ENCODE data around the gene HIP1.
"Not testable (repeated sequence)": the region's sequence is repeated elsewhere in the genome, so short reads cannot be mapped to it uniquely, and the experiment has no call there.

The HIP1 gene

GRCh38 chr7:75762350-75762917, 23.7 kb upstream of the HIP1 start:
- TF ChIP-seq, protein P1, sequence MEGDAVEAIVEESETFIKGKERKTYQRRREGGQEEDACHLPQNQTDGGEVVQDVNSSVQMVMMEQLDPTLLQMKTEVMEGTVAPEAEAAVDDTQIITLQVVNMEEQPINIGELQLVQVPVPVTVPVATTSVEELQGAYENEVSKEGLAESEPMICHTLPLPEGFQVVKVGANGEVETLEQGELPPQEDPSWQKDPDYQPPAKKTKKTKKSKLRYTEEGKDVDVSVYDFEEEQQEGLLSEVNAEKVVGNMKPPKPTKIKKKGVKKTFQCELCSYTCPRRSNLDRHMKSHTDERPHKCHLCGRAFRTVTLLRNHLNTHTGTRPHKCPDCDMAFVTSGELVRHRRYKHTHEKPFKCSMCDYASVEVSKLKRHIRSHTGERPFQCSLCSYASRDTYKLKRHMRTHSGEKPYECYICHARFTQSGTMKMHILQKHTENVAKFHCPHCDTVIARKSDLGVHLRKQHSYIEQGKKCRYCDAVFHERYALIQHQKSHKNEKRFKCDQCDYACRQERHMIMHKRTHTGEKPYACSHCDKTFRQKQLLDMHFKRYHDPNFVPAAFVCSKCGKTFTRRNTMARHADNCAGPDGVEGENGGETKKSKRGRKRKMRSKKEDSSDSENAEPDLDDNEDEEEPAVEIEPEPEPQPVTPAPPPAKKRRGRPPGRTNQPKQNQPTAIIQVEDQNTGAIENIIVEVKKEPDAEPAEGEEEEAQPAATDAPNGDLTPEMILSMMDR (IDR thresholded peaks at IDR 0.05; ENCODE audit: low read depth, low read length), result peak; percentile 56
- H3K4me3 ChIP-seq (ENCODE audit: low read depth, low read length), result no peak overlapping the region

DNA sequence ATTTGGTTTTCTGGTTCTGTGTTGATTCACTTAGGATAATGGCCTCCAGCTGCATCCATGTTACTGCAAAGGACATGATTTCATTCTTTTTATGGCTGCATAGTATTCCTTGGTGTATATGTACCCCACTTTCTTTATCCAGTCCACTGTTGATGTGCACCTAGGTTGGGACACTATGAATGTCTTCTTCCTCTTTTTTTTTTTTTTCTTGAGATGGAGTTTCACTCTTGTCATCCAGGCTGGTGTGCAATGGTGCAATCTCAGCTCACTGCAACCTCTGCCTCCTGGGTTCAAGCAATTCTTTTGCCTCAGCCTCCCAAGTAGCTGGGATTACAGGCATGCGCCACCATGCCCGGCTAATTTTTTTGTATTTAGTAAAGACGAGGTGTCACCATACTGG, 23.1 kb upstream of the HIP1 start:
- H3K4me3 ChIP-seq (ENCODE audit: low read depth, low read length), result not testable (repeated sequence)

GRCh38 chr7:75758491-75758890, 19.8 kb upstream of the HIP1 start:
- TF ChIP-seq, protein P1 (IDR thresholded peaks at IDR 0.05; ENCODE audit: low read depth, low read length), result no peak
- no peak overlapping the region for H3K4me3 ChIP-seq (ENCODE audit: low read depth, low read length)

- H3K4me3 ChIP-seq (ENCODE audit: low read depth, low read length), result no peak overlapping the region
- TF ChIP-seq, protein P1 (IDR thresholded peaks at IDR 0.05; ENCODE audit: low read depth, low read length), result no peak
These were observed 19.1 kb upstream of the HIP1 start for GRCh38 chr7:75757860-75758259.

- TF ChIP-seq, protein P1 (IDR thresholded peaks at IDR 0.05; ENCODE audit: low read depth, low read length), result peak; percentile 46; the same call in 1 of the 2 replicates
- no peak overlapping the region for H3K4me3 ChIP-seq (ENCODE audit: low read depth, low read length)
These were observed 18.4 kb upstream of the HIP1 start for GRCh38 chr7:75756991-75757676.

DNA sequence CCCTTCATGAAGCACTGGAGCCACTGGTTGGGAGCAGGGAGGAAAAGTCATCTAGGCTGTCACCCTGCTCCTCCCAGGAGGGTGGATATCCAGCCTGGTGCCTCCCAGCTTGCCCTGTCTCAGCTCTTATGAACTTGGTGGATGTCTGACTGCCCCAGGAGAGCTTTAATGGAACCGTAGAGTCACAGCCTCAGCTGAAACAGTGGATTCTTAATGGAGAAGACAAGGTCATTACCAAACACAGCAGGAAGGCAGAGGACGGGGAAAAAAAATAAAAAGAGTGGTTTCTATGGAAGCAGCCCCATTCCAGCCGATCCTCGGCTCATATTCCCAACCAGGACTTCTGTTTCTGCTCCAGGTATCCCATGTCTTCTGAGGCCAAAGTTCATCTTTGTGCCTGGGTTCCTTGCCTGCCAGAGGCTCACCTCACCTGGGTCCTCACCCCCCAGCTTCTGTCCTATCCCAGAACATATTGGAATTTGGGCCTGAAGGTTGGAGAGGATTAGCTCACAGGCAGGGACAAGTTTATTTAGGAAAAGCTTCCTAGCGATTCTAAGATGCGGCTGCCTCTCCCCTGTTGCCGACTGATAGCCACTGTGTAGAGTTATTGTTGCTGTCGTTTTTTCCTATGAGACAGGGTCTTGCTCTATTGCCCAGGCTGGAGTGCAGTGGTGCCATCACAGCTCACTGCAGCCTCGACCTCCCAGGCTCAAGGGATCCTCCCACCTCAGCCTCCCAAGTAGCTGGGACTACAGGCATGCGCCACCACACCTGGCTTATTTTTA, 17.7 kb upstream of the HIP1 start:
- H3K4me3 ChIP-seq (ENCODE audit: low read depth, low read length), result no peak overlapping the region
- TF ChIP-seq, protein P1 (IDR thresholded peaks at IDR 0.05; ENCODE audit: low read depth, low read length), result no peak

- TF ChIP-seq, protein P1 (IDR thresholded peaks at IDR 0.05; ENCODE audit: low read depth, low read length), result no peak
- H3K4me3 ChIP-seq (ENCODE audit: low read depth, low read length), result no peak overlapping the region
These were observed 4.7 kb upstream of the HIP1 start for GRCh38 chr7:75743455-75743859.
